ENCODE measurements around the gene ASB6.

DNA sequence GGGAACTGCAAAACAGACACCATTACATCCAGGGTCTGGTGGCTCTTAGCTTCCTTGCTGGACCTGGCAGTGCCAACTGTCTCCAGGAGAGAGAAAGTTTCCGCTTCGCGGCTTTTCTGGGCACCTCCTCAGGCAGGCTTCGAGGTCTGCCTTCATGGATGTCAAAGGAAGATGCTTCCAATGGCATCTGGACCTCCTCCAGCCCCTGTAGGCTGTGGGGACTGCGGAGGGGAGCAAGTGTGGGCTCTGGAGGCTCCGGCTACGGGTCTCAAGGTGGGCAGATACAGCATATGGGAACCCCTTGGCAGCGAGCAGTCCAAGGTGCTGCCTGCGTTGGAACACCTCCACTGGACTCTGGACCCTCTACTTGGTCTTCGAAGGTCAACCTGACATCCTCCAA is 27.0 kb downstream of the ASB6 start:
- TF ChIP-seq, protein P1, sequence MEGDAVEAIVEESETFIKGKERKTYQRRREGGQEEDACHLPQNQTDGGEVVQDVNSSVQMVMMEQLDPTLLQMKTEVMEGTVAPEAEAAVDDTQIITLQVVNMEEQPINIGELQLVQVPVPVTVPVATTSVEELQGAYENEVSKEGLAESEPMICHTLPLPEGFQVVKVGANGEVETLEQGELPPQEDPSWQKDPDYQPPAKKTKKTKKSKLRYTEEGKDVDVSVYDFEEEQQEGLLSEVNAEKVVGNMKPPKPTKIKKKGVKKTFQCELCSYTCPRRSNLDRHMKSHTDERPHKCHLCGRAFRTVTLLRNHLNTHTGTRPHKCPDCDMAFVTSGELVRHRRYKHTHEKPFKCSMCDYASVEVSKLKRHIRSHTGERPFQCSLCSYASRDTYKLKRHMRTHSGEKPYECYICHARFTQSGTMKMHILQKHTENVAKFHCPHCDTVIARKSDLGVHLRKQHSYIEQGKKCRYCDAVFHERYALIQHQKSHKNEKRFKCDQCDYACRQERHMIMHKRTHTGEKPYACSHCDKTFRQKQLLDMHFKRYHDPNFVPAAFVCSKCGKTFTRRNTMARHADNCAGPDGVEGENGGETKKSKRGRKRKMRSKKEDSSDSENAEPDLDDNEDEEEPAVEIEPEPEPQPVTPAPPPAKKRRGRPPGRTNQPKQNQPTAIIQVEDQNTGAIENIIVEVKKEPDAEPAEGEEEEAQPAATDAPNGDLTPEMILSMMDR (IDR thresholded peaks at IDR 0.05; ENCODE audit: insufficient read depth, low read length), result no peak
- TF ChIP-seq SPI1 (IDR thresholded peaks at IDR 0.05; ENCODE audit: borderline replicate concordance, low read depth), result no peak
- TF ChIP-seq, protein P2, sequence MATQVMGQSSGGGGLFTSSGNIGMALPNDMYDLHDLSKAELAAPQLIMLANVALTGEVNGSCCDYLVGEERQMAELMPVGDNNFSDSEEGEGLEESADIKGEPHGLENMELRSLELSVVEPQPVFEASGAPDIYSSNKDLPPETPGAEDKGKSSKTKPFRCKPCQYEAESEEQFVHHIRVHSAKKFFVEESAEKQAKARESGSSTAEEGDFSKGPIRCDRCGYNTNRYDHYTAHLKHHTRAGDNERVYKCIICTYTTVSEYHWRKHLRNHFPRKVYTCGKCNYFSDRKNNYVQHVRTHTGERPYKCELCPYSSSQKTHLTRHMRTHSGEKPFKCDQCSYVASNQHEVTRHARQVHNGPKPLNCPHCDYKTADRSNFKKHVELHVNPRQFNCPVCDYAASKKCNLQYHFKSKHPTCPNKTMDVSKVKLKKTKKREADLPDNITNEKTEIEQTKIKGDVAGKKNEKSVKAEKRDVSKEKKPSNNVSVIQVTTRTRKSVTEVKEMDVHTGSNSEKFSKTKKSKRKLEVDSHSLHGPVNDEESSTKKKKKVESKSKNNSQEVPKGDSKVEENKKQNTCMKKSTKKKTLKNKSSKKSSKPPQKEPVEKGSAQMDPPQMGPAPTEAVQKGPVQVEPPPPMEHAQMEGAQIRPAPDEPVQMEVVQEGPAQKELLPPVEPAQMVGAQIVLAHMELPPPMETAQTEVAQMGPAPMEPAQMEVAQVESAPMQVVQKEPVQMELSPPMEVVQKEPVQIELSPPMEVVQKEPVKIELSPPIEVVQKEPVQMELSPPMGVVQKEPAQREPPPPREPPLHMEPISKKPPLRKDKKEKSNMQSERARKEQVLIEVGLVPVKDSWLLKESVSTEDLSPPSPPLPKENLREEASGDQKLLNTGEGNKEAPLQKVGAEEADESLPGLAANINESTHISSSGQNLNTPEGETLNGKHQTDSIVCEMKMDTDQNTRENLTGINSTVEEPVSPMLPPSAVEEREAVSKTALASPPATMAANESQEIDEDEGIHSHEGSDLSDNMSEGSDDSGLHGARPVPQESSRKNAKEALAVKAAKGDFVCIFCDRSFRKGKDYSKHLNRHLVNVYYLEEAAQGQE (IDR thresholded peaks at IDR 0.05; ENCODE audit: insufficient replicate concordance, low read depth), result no peak
- TF ChIP-seq POLR2AphosphoS5 (IDR thresholded peaks at IDR 0.05; ENCODE audit: low read depth), result no peak

Measured in HL-60 (cell line).